BJ (cell line): ENCODE results near the gene ANKRD61. TPM values are rescaled to one million over a fixed set of nuclear protein-coding genes. Genes with fewer than 3 reads are reported as not detected.
"Not testable (repeated sequence)": the region's sequence is repeated elsewhere in the genome, so short reads cannot be mapped to it uniquely, and the experiment has no call there.

Source experiments
- CTCF ChIA-PET: fragments of 350-600 bp; formaldehyde crosslinking; extraction: SDS; loops from one replicate; lab custom pipeline; 2021; ENCODE audit warnings: antibody characterized with exemption, inconsistent platforms; lab: Yijun Ruan, JAX
- POLR2A ChIA-PET: fragments of 300-600 bp; sonication (Branson Sonifier 250); formaldehyde crosslinking; extraction: SDS; loops from one replicate; lab custom pipeline; 2021; ENCODE audit warnings: antibody characterized with exemption; lab: Charles Lee
- DNase-seq: peaks from one replicate; pipeline ENCODE4 v3.0.0-alpha.2; 2011; ENCODE audit warnings: low read depth
- H3K27me3 ChIP-seq: 2 replicates; pipeline ENCODE4 v1.6.0; 2011; ENCODE audit warnings: low read length; ENCODE audit not compliant: control insufficient read depth, insufficient read depth
- H3K36me3 ChIP-seq: 2 replicates; pipeline ENCODE4 v1.5.1; 2011; ENCODE audit warnings: low read length; ENCODE audit not compliant: control insufficient read depth, insufficient read depth
- H3K4me3 ChIP-seq: 2 replicates; pipeline ENCODE4 v1.5.1; 2011; ENCODE audit warnings: low read depth, mild to moderate bottlenecking, control low read depth, low read length
- polyA plus RNA-seq: library from polyadenylated mRNA; depleted of rRNA; stranded (reverse); fragments of >200 nt; gene quantifications from 2 replicates; pipeline ENCODE4 v1.2.3, GENCODE V29; 2011
- TF ChIP-seq, protein P1 (sequence below): IDR thresholded peaks from 2 replicates; pipeline ENCODE4 v1.5.1; 2011; ENCODE audit warnings: low read depth, mild to moderate bottlenecking, control low read depth, inconsistent platforms, low read length, moderate library complexity; ENCODE audit not compliant: insufficient read depth

The ANKRD61 gene
- polyA plus RNA-seq, 1 experiment = 0.40 TPM

DNA sequence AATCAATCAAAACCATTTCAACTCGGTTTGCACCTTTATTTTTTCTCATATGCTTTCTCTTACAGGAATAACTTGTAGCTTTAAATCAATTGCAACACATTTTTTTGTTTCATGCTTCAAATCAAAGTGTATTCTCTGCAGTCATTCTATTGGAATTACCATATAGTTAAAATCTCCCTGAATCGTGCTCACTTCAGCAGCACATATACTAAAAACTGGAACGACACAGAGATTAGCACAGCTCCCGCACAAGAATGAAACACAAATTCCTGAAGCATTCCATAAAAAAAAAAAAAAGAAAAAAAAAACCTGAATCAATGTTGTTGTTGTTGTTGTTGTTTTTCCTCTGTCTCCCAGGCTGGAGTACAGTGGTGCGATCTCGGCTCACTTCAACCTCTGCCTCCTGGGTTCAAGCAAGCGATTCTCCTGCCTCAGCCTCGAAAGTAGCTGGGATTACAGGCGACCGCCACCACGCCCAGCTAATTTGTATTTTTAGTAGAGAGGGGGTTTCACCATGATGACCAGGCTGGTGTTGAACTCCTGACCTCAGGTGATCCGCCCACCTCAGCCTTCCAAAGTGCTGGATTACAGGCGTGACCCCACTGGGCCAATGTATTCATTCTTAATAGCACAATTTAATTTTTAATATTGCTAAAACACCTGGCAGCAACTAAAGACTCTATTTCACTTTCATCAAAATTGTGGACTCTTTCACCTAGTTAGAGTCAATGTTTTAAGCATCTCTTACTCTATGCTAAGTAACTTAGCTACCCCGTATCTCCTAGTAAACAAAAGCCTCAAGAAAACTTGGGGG is 26.3 kb downstream of the ANKRD61 start:
- TF ChIP-seq, protein P1, sequence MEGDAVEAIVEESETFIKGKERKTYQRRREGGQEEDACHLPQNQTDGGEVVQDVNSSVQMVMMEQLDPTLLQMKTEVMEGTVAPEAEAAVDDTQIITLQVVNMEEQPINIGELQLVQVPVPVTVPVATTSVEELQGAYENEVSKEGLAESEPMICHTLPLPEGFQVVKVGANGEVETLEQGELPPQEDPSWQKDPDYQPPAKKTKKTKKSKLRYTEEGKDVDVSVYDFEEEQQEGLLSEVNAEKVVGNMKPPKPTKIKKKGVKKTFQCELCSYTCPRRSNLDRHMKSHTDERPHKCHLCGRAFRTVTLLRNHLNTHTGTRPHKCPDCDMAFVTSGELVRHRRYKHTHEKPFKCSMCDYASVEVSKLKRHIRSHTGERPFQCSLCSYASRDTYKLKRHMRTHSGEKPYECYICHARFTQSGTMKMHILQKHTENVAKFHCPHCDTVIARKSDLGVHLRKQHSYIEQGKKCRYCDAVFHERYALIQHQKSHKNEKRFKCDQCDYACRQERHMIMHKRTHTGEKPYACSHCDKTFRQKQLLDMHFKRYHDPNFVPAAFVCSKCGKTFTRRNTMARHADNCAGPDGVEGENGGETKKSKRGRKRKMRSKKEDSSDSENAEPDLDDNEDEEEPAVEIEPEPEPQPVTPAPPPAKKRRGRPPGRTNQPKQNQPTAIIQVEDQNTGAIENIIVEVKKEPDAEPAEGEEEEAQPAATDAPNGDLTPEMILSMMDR = no peak
- H3K27me3 ChIP-seq = no peaks in the 10 kb centered on the region
- H3K4me3 ChIP-seq = peak overlapping the region; percentile 79
- POLR2A ChIA-PET = interaction anchor here (0.6 to 0.7 kb wide), 2 partner anchors 91 to 355 kb away, joined by 3 to 10 read pairs; no protein-coding TSS in a partner anchor
- DNase-seq = no peak
- H3K36me3 ChIP-seq = peaks cover 3% of the 10 kb centered on the region; the same call in 1 of the 2 replicates
- CTCF ChIA-PET = interaction anchor here (0.6 kb wide), 1 partner anchor 50 kb away, joined by 3 read pairs; no protein-coding TSS in a partner anchor

DNA sequence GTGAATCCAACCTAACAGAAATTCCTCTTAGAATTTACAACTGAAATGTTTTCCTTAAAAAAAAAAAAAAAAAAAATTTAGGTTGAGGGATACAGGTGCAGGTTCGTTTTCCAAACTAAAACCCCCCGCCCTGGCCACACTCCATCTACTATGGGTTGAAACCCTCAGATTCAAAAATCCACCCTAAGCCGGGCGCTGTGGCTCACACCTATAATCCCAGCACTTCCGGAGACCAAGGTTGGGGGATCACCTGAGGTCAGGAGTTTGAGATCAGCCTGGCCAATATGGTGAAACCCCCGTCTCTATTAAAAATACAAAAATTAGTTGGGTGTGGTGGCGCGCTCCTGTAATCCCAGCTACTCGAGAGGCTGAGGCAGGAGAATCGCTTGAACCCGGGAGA is 28.8 kb downstream of the ANKRD61 start:
- H3K4me3 ChIP-seq, H3K36me3 ChIP-seq, CTCF ChIA-PET, POLR2A ChIA-PET, H3K27me3 ChIP-seq, DNase-seq: not testable (repeated sequence)

- no peak for DNase-seq
- ChIA-PET POLR2A (no interaction called here), CTCF (no interaction called here)
- no peaks in the 10 kb centered on the region for H3K36me3 ChIP-seq
- TF ChIP-seq, protein P1 = no peak
- no peak overlapping the region for H3K4me3 ChIP-seq
- H3K27me3 ChIP-seq = no peaks in the 10 kb centered on the region
These were observed 40.2 kb downstream of the ANKRD61 start for GRCh38 chr7:6071406-6071805.

GRCh38 chr7:6074612-6075380 is 43.6 kb downstream of the ANKRD61 start:
- H3K4me3 ChIP-seq = no peak overlapping the region
- TF ChIP-seq, protein P1 = no peak
- no peak for DNase-seq
- CTCF ChIA-PET = no interaction called here
- no peaks in the 10 kb centered on the region for H3K36me3 ChIP-seq
- POLR2A ChIA-PET = no interaction called here
- H3K27me3 ChIP-seq = no peaks in the 10 kb centered on the region

DNA sequence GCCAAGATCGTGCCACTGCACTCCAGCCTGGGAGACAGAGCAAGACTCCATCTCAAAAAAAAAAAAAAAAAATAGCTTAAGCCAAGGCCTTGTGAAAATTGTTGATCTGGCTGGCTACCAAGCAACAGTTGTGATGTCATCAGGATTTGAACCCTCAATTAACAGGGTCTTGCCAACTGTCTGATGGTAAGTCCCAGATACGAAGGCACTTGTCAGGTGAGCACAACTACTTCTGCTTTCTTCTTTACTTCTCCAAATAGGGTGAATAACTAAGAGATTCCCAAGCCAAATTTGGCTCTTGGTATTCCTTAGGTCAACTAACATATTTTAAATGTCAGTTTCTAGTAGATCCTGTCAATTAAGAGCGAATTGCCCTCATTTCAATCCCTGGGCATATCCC is 47.4 kb downstream of the ANKRD61 start:
- POLR2A ChIA-PET = no interaction called here
- no peak overlapping the region for H3K4me3 ChIP-seq
- no peak for DNase-seq
- no peaks in the 10 kb centered on the region for H3K36me3 ChIP-seq
- no peaks in the 10 kb centered on the region for H3K27me3 ChIP-seq
- TF ChIP-seq, protein P1 = no peak
- CTCF ChIA-PET = no interaction called here

- POLR2A ChIA-PET, H3K27me3 ChIP-seq, CTCF ChIA-PET, H3K36me3 ChIP-seq, DNase-seq, H3K4me3 ChIP-seq: not testable (repeated sequence)
These were observed 51.9 kb downstream of the ANKRD61 start for GRCh38 chr7:6083047-6083446.
